GM23248 (cell line): ENCODE data around the gene KCNJ9. TPM values are rescaled to one million over a fixed set of nuclear protein-coding genes. Genes with fewer than 3 reads are reported as not detected.

ENCODE experiments used
- DNase-seq: peaks from one replicate; pipeline ENCODE4 v3.0.0-alpha.2; 2015
- H2AFZ ChIP-seq: fragments of 200-600 bp; sonication (generic); 2 replicates; pipeline ENCODE4 v1.6.1; 2016; ENCODE audit warnings: antibody characterized with exemption
- H3F3A ChIP-seq: fragments of 200-600 bp; sonication (generic); 2 replicates; pipeline ENCODE4 v1.6.1; 2016; ENCODE audit warnings: mild to moderate bottlenecking, antibody characterized with exemption, mixed run types; ENCODE audit not compliant: insufficient read depth
- H3K27ac ChIP-seq: fragments of 200-600 bp; sonication (generic); 2 replicates; pipeline ENCODE4 v1.5.1; 2016; ENCODE audit warnings: mild to moderate bottlenecking
- H3K27me3 ChIP-seq: fragments of 200-600 bp; sonication (generic); replicated peaks from 2 replicates; pipeline ENCODE4 v1.6.1; 2016; ENCODE audit warnings: mild to moderate bottlenecking; ENCODE audit not compliant: insufficient read depth
- H3K36me3 ChIP-seq: fragments of 200-600 bp; sonication (generic); 2 replicates; pipeline ENCODE4 v1.6.1; 2016; ENCODE audit warnings: low read depth, mild to moderate bottlenecking
- H3K4me1 ChIP-seq: fragments of 200-600 bp; sonication (generic); 2 replicates; pipeline ENCODE4 v1.6.1; 2016; ENCODE audit warnings: mild to moderate bottlenecking; ENCODE audit not compliant: insufficient read depth
- H3K4me2 ChIP-seq: fragments of 200-600 bp; sonication (generic); one replicate; pipeline ENCODE4 v1.6.1; 2016; ENCODE audit warnings: mild to moderate bottlenecking; ENCODE audit not compliant: unreplicated experiment
- H3K4me3 ChIP-seq: fragments of 200-600 bp; sonication (generic); 2 replicates; pipeline ENCODE4 v1.5.1; 2016; ENCODE audit warnings: mild to moderate bottlenecking
- H3K79me2 ChIP-seq: fragments of 200-600 bp; sonication (generic); 2 replicates; pipeline ENCODE4 v1.6.1; 2016; ENCODE audit warnings: mild to moderate bottlenecking; ENCODE audit not compliant: insufficient read depth
- H3K9ac ChIP-seq: fragments of 200-600 bp; sonication (generic); 2 replicates; pipeline ENCODE4 v1.6.1; 2016; ENCODE audit warnings: mild to moderate bottlenecking
- H3K9me2 ChIP-seq: fragments of 200-600 bp; sonication (generic); 2 replicates; pipeline ENCODE4 v1.6.1; 2016; ENCODE audit warnings: mixed run types, mild to moderate bottlenecking, moderate library complexity; ENCODE audit not compliant: insufficient read depth
- H3K9me3 ChIP-seq: fragments of 200-600 bp; sonication (generic); one replicate; pipeline ENCODE4 v1.6.1; 2017; ENCODE audit warnings: low read depth
- H4K20me1 ChIP-seq: fragments of 200-600 bp; sonication (generic); 2 replicates; pipeline ENCODE4 v1.6.0; 2016; ENCODE audit not compliant: insufficient read depth
- EZH2 ChIP-seq: fragments of 200-600 bp; sonication (generic); IDR thresholded peaks from 2 replicates; pipeline ENCODE4 v1.6.1; 2018; ENCODE audit warnings: antibody characterized with exemption, mild to moderate bottlenecking; ENCODE audit not compliant: insufficient read depth, poor library complexity, severe bottlenecking
- EZH2phosphoT487 ChIP-seq: fragments of 200-600 bp; sonication (generic); IDR thresholded peaks from 2 replicates; pipeline ENCODE4 v1.6.1; 2018; ENCODE audit warnings: antibody characterized with exemption, moderate library complexity, mild to moderate bottlenecking, low read depth; ENCODE audit not compliant: insufficient read depth
- WGBS, 2 experiments: methylation state at CpG; one replicate each; pipeline ENCODE4 v1.1.6; 2015 to 2017; ENCODE audit warnings: low lambda C conversion rate in 2 of 2, low coverage in 1 of 2; ENCODE audit errors: missing lambda C conversion rate in 2 of 2; 5-methylcytosine and 5-hydroxymethylcytosine counted together
- in situ Hi-C: fragments of 300-500 bp; cut with MboI; formaldehyde crosslinking; loops from 2 replicates; pipeline ENCODE4 v1.15.0; 2020
- polyA plus RNA-seq: library from polyadenylated mRNA; unstranded; fragments of >200 nt; fragmentation: Nextera tagmentation; extraction: Ambion mirVana; gene quantifications from 2 replicates; pipeline ENCODE4 v1.2.1, GENCODE V29; 2016
- total RNA-seq: library from RNA; depleted of rRNA; stranded (reverse); fragments of >200 nt; shearing (Covaris generic); gene quantifications from 2 replicates; pipeline ENCODE4 v1.2.3, GENCODE V29; 2014; rRNA removed

Gene KCNJ9
- total and polyA plus RNA-seq, 2 experiments from 2014 or later, result not detected

GRCh38 chr1:160136121-160136925 lies 55.0 kb downstream of the KCNJ9 start:
- no peaks in the 10 kb centered on the region for H3F3A ChIP-seq
- H3K36me3 ChIP-seq, result no peaks in the 10 kb centered on the region
- no peaks in the 10 kb centered on the region for H3K9me3 ChIP-seq
- in situ Hi-C loops, result no loop called here
- H3K9ac ChIP-seq, result no peak overlapping the region
- H3K4me1 ChIP-seq, result no peaks in the 10 kb centered on the region
- TF ChIP-seq EZH2phosphoT487, result no peak
- no peaks in the 10 kb centered on the region for H4K20me1 ChIP-seq
- H3K27me3 ChIP-seq, result no peaks in the 10 kb centered on the region
- H3K27ac ChIP-seq, result no peak overlapping the region
- H3K9me2 ChIP-seq, result no peaks in the 10 kb centered on the region
- no peak overlapping the region for H3K4me3 ChIP-seq
- DNase-seq, result no peak
- H2AFZ ChIP-seq, result no peak overlapping the region
- no peaks in the 10 kb centered on the region for H3K79me2 ChIP-seq
- 82 to 83% methylated on average over 22 of the region's 22 CpGs for WGBS, 2 experiments
- H3K4me2 ChIP-seq, result no peak overlapping the region

GRCh38 chr1:160136926-160137200 lies 55.5 kb downstream of the KCNJ9 start:
- no peaks in the 10 kb centered on the region for H3F3A ChIP-seq
- H3K9ac ChIP-seq, result no peak overlapping the region
- H4K20me1 ChIP-seq, result no peaks in the 10 kb centered on the region
- no peak overlapping the region for H3K4me2 ChIP-seq
- no peaks in the 10 kb centered on the region for H3K4me1 ChIP-seq
- no peaks in the 10 kb centered on the region for H3K79me2 ChIP-seq
- in situ Hi-C loops, result no loop called here
- no peaks in the 10 kb centered on the region for H3K9me3 ChIP-seq
- no peak overlapping the region for H3K27ac ChIP-seq
- H3K27me3 ChIP-seq, result no peaks in the 10 kb centered on the region
- no peaks in the 10 kb centered on the region for H3K9me2 ChIP-seq
- H3K36me3 ChIP-seq, result no peaks in the 10 kb centered on the region
- H3K4me3 ChIP-seq, result no peak overlapping the region
- DNase-seq, result no peak
- TF ChIP-seq EZH2phosphoT487, result no peak
- no peak for TF ChIP-seq EZH2
- WGBS, 2 experiments, result 79 to 86% methylated on average over 3 to 5 of the region's 5 CpGs
- no peak overlapping the region for H2AFZ ChIP-seq

DNA sequence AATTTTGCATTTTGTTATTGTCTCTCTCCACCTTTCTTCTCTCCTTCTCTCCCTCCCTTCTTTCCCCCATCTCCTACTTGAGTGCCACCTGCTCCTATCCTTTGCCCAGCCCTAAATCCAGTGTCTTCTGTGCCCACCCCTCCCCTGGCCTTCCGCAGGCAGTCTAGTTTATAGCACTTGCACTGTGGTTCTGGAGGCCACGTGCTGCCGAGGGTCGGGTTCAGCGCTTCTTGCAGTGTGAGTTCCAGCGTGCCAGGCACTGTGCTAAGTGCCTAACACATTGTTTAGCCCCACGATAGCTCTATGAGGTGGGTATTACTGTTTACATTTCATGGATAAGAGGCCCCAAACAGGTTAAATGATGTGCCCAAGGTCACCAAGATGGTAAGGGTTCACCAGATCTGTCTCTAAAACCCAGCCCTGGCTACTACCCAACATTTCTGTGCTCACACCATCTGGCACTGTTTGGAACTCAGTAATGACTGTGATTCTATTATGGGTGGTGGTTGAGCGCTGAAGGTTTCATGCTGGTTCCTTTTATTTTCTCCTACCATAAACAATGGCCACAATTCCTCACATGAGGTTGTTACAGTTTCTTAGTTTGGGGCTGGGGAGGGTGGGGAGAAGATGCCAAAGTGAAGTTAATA lies 56.0 kb downstream of the KCNJ9 start:
- H2AFZ ChIP-seq, result no peak overlapping the region
- no peaks in the 10 kb centered on the region for H3K9me2 ChIP-seq
- H3K79me2 ChIP-seq, result no peaks in the 10 kb centered on the region
- no peaks in the 10 kb centered on the region for H3K36me3 ChIP-seq
- H3K4me1 ChIP-seq, result no peaks in the 10 kb centered on the region
- no peak overlapping the region for H3K9ac ChIP-seq
- DNase-seq, result no peak
- TF ChIP-seq EZH2 (no peak), EZH2phosphoT487 (no peak)
- no peaks in the 10 kb centered on the region for H4K20me1 ChIP-seq
- 78 to 79% methylated on average over 8 of the region's 8 CpGs for WGBS, 2 experiments
- no peaks in the 10 kb centered on the region for H3K27me3 ChIP-seq
- no peak overlapping the region for H3K4me2 ChIP-seq
- no peaks in the 10 kb centered on the region for H3F3A ChIP-seq
- in situ Hi-C loops, result no loop called here
- H3K9me3 ChIP-seq, result no peaks in the 10 kb centered on the region
- H3K27ac ChIP-seq, result no peak overlapping the region
- no peak overlapping the region for H3K4me3 ChIP-seq

GRCh38 chr1:160139840-160140239 lies 58.5 kb downstream of the KCNJ9 start:
- Histone ChIP-seq H3K9ac (no peak overlapping the region), H2AFZ (no peak overlapping the region), H3K4me3 (no peak overlapping the region), H4K20me1 (no peaks in the 10 kb centered on the region), H3K27me3 (no peaks in the 10 kb centered on the region), H3K4me1 (no peaks in the 10 kb centered on the region), H3K36me3 (no peaks in the 10 kb centered on the region), H3K4me2 (no peak overlapping the region), H3K79me2 (no peaks in the 10 kb centered on the region), H3K9me3 (no peaks in the 10 kb centered on the region), H3K9me2 (no peaks in the 10 kb centered on the region), H3K27ac (no peak overlapping the region), H3F3A (no peaks in the 10 kb centered on the region)
- WGBS, 2 experiments, result 87 to 88% methylated on average over 8 of the region's 8 CpGs
- DNase-seq, result no peak
- in situ Hi-C loops, result no loop called here
- TF ChIP-seq EZH2phosphoT487, result no peak

Other genes with a start within 250 kb of the KCNJ9 start
- not detected in 2 replicates for gene VSIG8, start 218.9 kb upstream of the KCNJ9 start, total RNA-seq
- not detected in 2 replicates for gene VSIG8, start 218.9 kb upstream of the KCNJ9 start, polyA plus RNA-seq
- gene CFAP45, start 181.4 kb upstream of the KCNJ9 start, total RNA-seq, result not detected in 2 replicates
- gene CFAP45, start 181.4 kb upstream of the KCNJ9 start, polyA plus RNA-seq, result 0.34 and 0.51 TPM in 2 replicates
- 360 and 400 TPM in 2 replicates for gene TAGLN2, start 156.0 kb upstream of the KCNJ9 start, total RNA-seq
- 692 and 713 TPM in 2 replicates for gene TAGLN2, start 156.0 kb upstream of the KCNJ9 start, polyA plus RNA-seq
- not detected in 2 replicates for gene IGSF9, start 135.9 kb upstream of the KCNJ9 start, total RNA-seq
- 0.13 TPM in 1 of 2 replicates, not detected in the other for gene IGSF9, start 135.9 kb upstream of the KCNJ9 start, polyA plus RNA-seq
- gene SLAMF9, start 127.3 kb upstream of the KCNJ9 start, total RNA-seq, result not detected in 2 replicates
- gene SLAMF9, start 127.3 kb upstream of the KCNJ9 start, polyA plus RNA-seq, result 0.48 and 0.51 TPM in 2 replicates
- gene PIGM, start 49.5 kb upstream of the KCNJ9 start, total RNA-seq, result 4.8 and 5.5 TPM in 2 replicates
- gene PIGM, start 49.5 kb upstream of the KCNJ9 start, polyA plus RNA-seq, result 5.4 and 5.7 TPM in 2 replicates
- gene KCNJ10, start 11.4 kb upstream of the KCNJ9 start, total RNA-seq, result not detected in 2 replicates
- not detected in 2 replicates for gene KCNJ10, start 11.4 kb upstream of the KCNJ9 start, polyA plus RNA-seq
- 43.3 and 52.2 TPM in 2 replicates for gene IGSF8, start 17.1 kb downstream of the KCNJ9 start, total RNA-seq
- 32.9 and 34.6 TPM in 2 replicates for gene IGSF8, start 17.1 kb downstream of the KCNJ9 start, polyA plus RNA-seq
- gene ATP1A2, start 34.2 kb downstream of the KCNJ9 start, total RNA-seq, result 0.11 and 0.13 TPM in 2 replicates
- 0.14 and 0.30 TPM in 2 replicates for gene ATP1A2, start 34.2 kb downstream of the KCNJ9 start, polyA plus RNA-seq
- not detected in 2 replicates for gene ATP1A4, start 70.1 kb downstream of the KCNJ9 start, total RNA-seq
- not detected in 2 replicates for gene ATP1A4, start 70.1 kb downstream of the KCNJ9 start, polyA plus RNA-seq
- gene CASQ1, start 109.0 kb downstream of the KCNJ9 start, total RNA-seq, result 0.11 and 0.51 TPM in 2 replicates
- 0.10 TPM in 1 of 2 replicates, not detected in the other for gene CASQ1, start 109.0 kb downstream of the KCNJ9 start, polyA plus RNA-seq
- 368 and 415 TPM in 2 replicates for gene PEA15, start 123.8 kb downstream of the KCNJ9 start, total RNA-seq
- 638 and 651 TPM in 2 replicates for gene PEA15, start 123.8 kb downstream of the KCNJ9 start, polyA plus RNA-seq
- gene DCAF8, start 181.0 kb downstream of the KCNJ9 start, total RNA-seq, result 58.9 and 79.7 TPM in 2 replicates
- gene DCAF8, start 181.0 kb downstream of the KCNJ9 start, polyA plus RNA-seq, result 78.9 and 80.4 TPM in 2 replicates
- gene PEX19, start 203.6 kb downstream of the KCNJ9 start, total RNA-seq, result 48.4 and 52.4 TPM in 2 replicates
- 38.9 and 43.9 TPM in 2 replicates for gene PEX19, start 203.6 kb downstream of the KCNJ9 start, polyA plus RNA-seq